Measurements from ENCODE around the gene XPO4.
"Not testable (repeated sequence)": the region's sequence is repeated elsewhere in the genome, so short reads cannot be mapped to it uniquely, and the experiment has no call there.

The XPO4 gene

GRCh38 chr13:20891034-20891433 lies 11.5 kb downstream of the XPO4 start:
- no peak for DNase-seq (ENCODE audit: low read depth)

- not testable (repeated sequence) for DNase-seq (ENCODE audit: low read depth)
Measured at GRCh38 chr13:20890540-20890939, 12.0 kb downstream of the XPO4 start.

GRCh38 chr13:20882206-20882605 lies 20.3 kb downstream of the XPO4 start:
- DNase-seq (ENCODE audit: low read depth): no peak

- DNase-seq (ENCODE audit: low read depth): no peak
Measured at GRCh38 chr13:20877902-20878301, 24.6 kb downstream of the XPO4 start.

DNA sequence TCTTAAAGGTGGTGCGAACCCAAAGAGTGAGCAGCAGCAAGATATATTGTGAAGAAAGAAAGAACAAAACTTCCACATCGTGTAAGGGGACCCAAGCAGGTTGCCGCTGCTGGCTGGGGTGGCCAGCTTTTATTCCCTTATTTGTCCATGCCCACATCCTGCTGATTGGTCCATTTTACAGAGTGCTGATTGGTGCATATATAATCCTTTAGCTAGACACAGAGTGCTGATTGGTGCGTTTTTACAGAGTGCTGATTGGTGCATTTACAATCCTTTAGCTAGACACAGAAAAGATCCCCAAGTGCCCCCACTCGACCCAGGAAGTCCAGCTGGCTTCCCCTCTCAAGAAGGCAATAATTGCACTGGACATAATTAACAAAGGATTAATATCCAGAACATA lies 25.7 kb downstream of the XPO4 start:
- not testable (repeated sequence) for DNase-seq (ENCODE audit: low read depth)

GRCh38 chr13:20874439-20874838 lies 28.1 kb downstream of the XPO4 start:
- not testable (repeated sequence) for DNase-seq (ENCODE audit: low read depth)

DNA sequence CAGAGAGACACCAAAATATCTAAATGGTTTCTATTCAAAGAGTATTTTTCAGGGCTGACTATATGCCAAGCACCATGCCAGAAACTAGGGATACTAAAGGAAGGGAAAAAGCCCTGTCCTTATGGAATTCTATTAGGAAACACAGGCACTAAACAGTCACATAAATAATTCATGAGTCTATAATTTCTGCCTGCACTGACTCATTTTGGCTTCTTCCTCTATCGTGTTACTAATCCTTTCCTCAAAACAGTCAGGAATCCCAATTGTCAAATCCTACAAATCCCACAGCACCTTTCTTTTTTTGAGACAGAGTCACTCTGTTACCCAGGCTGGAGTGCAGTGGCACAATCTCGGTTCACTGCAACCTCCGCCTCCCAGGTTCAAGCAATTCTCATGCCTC lies 29.2 kb downstream of the XPO4 start:
- no peak for DNase-seq (ENCODE audit: low read depth)

- DNase-seq (ENCODE audit: low read depth): no peak
Measured at GRCh38 chr13:20870829-20871228, 31.7 kb downstream of the XPO4 start.

DNA sequence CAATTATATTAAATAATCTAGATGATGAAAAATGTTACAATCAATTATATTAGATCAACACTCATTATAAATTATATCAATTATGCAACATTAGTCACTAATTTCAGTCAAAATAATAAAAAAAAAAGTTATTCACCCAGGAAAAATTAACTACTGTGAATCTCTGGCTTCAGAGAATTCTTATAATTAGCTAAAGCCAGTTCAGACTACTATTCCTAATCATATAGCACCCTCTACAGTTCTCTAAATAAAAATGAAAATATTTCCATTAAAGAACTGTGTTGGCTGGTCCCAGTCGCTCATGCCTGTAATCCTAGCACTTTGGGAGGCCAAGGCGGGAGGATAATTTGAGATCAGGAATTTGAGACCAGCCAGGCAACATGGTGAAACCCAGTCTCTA lies 33.0 kb downstream of the XPO4 start:
- no peak for DNase-seq (ENCODE audit: low read depth)

GRCh38 chr13:20867408-20867807 lies 35.1 kb downstream of the XPO4 start:
- no peak for DNase-seq (ENCODE audit: low read depth)

DNA sequence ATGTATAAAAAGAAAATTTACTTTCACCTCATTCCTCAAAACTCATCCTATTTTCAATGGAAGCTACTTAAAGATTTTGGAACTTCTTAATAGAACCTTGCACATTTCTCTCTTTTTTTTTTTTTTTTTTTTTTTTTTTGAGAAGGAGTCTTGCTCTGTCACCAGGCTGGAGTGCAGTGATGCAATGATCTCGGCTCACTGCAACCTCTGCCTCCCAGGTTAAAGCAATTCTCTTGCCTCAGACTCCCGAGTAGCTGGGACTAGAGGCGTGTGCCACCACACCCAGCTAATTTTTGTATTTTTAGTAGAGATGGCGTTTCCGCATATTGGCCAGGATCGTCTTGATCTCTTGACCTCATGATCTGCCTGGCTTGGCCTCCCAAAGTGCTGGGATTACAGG lies 40.9 kb downstream of the XPO4 start:
- DNase-seq (ENCODE audit: low read depth): not testable (repeated sequence)

- DNase-seq (ENCODE audit: low read depth): no peak
Measured at GRCh38 chr13:20860844-20861243, 41.7 kb downstream of the XPO4 start.

- no peak for DNase-seq (ENCODE audit: low read depth)
Measured at GRCh38 chr13:20856650-20857049, 45.9 kb downstream of the XPO4 start.

GRCh38 chr13:20851844-20852402 lies 50.6 kb downstream of the XPO4 start:
- DNase-seq (ENCODE audit: low read depth): no peak

DNA sequence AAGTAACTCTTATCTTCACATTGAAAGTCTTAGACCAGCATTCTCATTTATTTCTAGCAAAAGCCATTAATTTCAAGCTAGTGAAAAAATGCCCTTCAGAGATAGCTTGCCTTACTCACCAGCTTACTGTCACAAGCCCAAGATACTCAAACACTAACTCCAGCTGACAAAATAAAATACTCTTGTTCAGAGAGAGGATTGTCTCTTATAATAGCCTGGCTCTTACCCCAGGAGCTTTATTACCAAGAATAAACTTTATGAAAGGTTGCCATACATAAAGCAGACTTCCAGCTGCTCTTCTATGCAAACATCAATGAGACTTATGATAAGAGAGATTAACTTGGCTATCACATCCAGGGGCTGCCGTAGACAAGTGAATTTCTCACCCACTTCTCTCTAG lies 53.6 kb downstream of the XPO4 start:
- DNase-seq (ENCODE audit: low read depth): no peak

DNA sequence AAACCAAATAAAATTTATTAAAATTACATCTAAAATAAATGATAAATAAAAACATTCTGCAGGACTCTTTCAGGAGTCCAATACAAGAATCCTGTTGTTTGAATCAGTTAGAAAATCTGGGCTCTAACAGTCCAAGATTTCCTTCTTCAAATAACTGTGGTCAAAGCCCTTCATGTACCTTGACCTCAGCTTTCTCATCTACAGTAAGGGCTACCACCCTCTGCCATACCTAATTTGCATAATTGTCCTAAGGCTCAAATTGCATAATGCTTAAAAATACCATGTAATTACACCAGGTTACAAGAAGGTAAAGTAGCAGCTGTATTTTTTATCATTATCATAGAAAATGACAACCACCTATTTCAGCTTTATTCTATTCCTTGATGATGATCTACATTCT lies 54.3 kb downstream of the XPO4 start:
- no peak for DNase-seq (ENCODE audit: low read depth)

- DNase-seq (ENCODE audit: low read depth): no peak
Measured at GRCh38 chr13:20847296-20847695, 55.2 kb downstream of the XPO4 start.

DNA sequence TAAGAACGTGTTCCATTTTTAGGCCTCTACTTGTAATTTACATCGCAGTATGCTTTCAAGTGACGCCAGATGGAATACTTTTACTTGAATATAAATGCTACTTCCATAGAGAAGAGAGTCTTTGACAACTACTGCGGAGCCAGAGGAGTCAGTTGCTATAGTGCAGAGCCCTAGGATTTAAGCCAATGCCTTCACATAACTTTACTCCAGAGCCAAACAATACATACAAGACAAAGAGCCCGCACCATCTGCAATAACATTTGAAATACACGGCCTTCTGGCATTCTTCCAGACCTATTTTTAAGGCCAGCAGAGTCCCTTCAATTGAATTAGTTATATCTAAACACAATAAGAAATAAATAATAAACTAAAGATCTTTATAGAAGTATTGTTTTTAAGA lies 59.4 kb downstream of the XPO4 start:
- DNase-seq (ENCODE audit: low read depth): no peak

- no peak for DNase-seq (ENCODE audit: low read depth)
Measured at GRCh38 chr13:20840568-20840967, 62.0 kb downstream of the XPO4 start.

DNA sequence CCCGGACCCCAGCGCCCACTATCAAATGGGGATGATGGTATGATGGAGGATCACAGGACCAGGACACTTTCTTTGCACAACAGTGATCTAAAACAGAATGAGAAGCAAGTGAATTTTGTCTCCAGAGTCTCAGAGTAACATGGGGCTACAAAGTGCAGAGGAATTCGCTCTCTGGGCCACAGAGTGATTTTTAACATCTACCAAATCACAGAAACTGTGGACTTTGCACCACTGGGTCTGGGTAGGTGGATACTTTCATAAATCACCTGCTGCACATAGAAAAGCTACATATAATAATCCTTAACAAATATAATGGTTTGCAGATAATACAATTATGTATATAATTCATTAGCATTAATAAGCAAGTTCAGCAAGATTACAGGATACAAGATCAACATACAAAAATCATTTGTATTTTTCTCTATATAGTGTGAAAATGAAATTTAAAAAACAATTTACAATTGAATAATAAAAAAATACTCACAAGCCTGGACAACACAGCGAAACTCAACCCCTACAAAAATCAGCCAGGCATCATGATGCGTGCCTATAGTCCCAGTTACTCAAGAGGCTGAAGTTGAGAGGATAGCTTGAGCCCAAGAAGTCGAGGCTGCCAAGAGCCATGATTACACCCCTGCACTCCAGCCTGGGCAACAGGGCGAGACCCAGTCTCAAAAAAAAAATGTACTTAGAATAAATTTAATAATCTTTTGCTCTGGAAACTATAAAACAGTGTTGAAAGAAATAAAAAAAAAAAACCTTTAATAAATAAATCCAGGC lies 68.5 kb downstream of the XPO4 start:
- DNase-seq (ENCODE audit: low read depth): no peak

DNA sequence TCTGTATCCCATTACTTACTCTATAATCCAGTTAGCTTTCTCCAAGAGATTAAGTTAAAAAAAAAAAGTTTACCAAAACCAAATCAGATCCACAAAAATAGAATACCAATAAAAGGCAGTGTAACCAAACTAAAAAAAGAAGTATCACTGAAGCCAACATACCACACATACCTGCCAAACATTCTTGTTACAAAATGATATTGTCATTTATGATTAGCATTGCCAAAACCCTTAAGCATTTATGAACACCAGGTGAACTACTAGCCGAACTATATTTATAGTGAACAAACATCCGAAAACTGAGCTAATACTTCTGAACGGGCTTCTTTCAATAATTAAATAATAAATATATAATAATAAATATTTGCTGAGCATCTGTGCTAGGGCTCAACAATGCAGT lies 69.7 kb downstream of the XPO4 start:
- DNase-seq (ENCODE audit: low read depth): no peak

DNA sequence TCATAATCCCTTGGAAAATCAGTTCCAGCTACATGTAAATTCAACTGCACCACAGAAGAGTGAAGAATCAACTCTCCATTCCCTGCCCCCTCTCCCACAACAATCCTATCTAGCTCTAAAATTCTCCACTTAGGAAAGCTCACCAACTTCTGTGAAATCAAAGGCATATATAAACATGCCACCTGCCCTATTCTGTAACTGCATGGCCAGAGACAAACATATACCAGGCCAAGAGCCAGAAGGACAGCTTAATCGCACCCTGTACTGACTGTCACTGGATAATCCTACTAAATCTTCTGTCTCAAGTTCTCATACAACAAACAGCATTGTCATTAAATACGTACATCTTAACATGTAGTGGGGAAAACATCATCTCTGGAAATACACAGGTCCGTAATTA lies 70.6 kb downstream of the XPO4 start:
- DNase-seq (ENCODE audit: low read depth): no peak

DNA sequence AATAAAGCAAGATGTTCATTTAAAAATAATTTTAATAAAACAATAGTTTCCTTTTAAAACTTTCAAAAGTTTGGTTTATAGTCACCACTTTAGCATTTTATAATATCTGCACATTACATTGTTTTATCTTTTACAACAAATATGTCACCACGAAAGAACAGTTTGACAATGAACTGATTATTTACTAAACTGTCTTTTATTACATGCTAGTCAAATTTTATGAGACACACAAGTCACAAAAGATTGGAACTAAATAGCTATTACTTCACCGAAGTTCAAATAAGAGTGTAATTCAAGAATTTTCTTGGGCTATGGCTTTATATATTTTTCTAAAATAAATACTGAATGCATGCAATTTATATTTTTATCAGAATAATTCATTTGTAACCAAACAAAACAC lies 71.3 kb downstream of the XPO4 start:
- no peak for DNase-seq (ENCODE audit: low read depth)
